RPMI7951 (cell line): Measurements from ENCODE around the gene ZNF316. TPM values are rescaled to one million over a fixed set of nuclear protein-coding genes. Genes with fewer than 3 reads are reported as not detected.
A peak's percentile ranks its signal among the peaks of the same experiment; 100 is the strongest.

ENCODE experiments used
- DNase-seq: peaks from one replicate; pipeline ENCODE4 v3.0.0-alpha.2; 2012; ENCODE audit warnings: low read depth
- total RNA-seq: library from RNA; depleted of rRNA; stranded (reverse); fragments of >200 nt; shearing (Covaris generic); gene quantifications from 2 replicates; pipeline ENCODE4 v1.2.3, GENCODE V29; 2014; rRNA removed

ZNF316 gene
- total RNA-seq, 1 experiment from 2014 or later, result 2.9 TPM

- no peak for DNase-seq
These were observed 43.0 kb downstream of the ZNF316 start for GRCh38 chr7:6680146-6680545.

DNA sequence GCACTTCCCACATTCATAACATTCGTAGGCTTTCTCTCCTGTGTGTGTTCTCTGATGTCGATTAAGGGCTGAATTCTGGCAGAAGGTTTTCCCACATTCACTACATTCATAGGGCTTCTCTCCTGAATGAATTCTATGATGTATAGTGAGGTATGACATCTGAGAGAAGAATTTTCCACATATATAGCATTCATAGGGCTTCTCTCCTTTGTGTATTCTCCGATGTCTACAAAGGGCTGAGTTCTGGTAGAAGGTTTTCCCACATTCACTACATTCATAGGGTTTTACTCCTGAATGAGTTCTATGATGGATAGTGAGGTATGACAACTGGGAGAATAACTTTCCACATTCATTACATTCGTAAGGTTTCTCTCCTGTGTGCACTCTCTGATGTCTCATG, 54.0 kb downstream of the ZNF316 start:
- no peak for DNase-seq

GRCh38 chr7:6691609-6692106, 54.5 kb downstream of the ZNF316 start:
- peak; percentile 35 for DNase-seq

GRCh38 chr7:6700793-6701192, 63.7 kb downstream of the ZNF316 start:
- DNase-seq, result no peak

DNA sequence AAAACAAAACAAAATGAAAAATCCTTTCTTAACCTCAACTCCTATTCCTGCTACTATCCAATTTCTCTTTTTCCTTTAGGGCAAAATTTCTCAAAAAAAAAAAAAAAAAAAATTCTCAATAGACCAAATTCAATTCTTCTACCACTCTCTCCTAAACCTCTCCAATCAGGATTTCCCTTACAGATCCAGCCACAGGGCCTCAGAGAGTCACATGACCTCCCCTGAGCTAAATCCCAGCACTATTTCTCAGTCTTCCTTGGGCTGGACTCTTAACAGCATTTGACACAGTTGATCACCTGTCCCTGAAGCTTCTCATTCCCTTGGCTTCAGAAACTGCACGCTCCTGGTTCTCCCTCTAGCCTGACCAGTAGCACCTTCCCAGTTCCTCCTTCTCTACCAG, 64.7 kb downstream of the ZNF316 start:
- no peak for DNase-seq

Other genes starting within 250 kb of the ZNF316 start
- gene DAGLB, start 189.4 kb upstream of the ZNF316 start, total RNA-seq, result 13.0 and 19.4 TPM in 2 replicates
- gene KDELR2, start 153.2 kb upstream of the ZNF316 start, total RNA-seq, result 307 and 316 TPM in 2 replicates
- not detected in 2 replicates for gene GRID2IP, start 85.9 kb upstream of the ZNF316 start, total RNA-seq
- gene ZDHHC4, start 59.9 kb upstream of the ZNF316 start, total RNA-seq, result 68.4 and 77.1 TPM in 2 replicates
- 14.8 and 16.6 TPM in 2 replicates for gene INTS15, start 47.3 kb upstream of the ZNF316 start, total RNA-seq
- under 0.01 and 0.10 TPM in 2 replicates for gene ZNF853, start 21.7 kb upstream of the ZNF316 start, total RNA-seq
- gene ZNF12, start 69.6 kb downstream of the ZNF316 start, total RNA-seq, result 20.0 and 25.1 TPM in 2 replicates
- 0.10 TPM in 1 of 2 replicates, not detected in the other for gene RSPH10B2, start 116.8 kb downstream of the ZNF316 start, total RNA-seq
- gene CCZ1B, start 189.0 kb downstream of the ZNF316 start, total RNA-seq, result 34.9 and 45.2 TPM in 2 replicates